ENCODE results near the gene ANKLE1.

ANKLE1 gene

DNA sequence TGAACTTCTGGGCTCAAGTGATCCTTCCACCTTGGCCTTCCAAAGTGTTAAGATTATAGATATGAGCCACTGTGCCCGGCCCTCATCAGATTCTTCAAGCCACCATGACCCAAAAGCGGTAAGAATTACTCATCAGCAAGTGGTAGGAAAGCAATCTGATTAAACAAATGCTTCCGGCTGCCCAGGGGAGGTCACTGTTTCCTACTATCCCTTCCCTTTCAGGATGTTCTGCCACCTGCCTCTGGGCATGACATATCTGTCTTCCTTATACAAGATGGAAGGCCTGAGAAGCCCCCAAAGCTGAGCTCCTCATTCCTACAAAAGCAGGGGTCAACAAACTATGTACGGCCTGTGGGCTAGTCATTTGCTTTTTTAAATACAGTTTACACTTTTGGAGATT is 14.6 kb downstream of the ANKLE1 start:
- no peak overlapping the region for H3K27ac ChIP-seq (ENCODE audit: low read depth, low read length, poor library complexity, severe bottlenecking)
- peaks cover 42% of the 10 kb centered on the region for H3K36me3 ChIP-seq (ENCODE audit: insufficient read depth, low read length)
- no peaks in the 10 kb centered on the region for H3F3A ChIP-seq (ENCODE audit: insufficient read depth, low read length)
- no peaks in the 10 kb centered on the region for H4K20me1 ChIP-seq (ENCODE audit: insufficient read depth, low read length)
- no peak for TF ChIP-seq EZH2 (IDR thresholded peaks at IDR 0.05; ENCODE audit: borderline replicate concordance, low read length)
- TF ChIP-seq, protein P1, sequence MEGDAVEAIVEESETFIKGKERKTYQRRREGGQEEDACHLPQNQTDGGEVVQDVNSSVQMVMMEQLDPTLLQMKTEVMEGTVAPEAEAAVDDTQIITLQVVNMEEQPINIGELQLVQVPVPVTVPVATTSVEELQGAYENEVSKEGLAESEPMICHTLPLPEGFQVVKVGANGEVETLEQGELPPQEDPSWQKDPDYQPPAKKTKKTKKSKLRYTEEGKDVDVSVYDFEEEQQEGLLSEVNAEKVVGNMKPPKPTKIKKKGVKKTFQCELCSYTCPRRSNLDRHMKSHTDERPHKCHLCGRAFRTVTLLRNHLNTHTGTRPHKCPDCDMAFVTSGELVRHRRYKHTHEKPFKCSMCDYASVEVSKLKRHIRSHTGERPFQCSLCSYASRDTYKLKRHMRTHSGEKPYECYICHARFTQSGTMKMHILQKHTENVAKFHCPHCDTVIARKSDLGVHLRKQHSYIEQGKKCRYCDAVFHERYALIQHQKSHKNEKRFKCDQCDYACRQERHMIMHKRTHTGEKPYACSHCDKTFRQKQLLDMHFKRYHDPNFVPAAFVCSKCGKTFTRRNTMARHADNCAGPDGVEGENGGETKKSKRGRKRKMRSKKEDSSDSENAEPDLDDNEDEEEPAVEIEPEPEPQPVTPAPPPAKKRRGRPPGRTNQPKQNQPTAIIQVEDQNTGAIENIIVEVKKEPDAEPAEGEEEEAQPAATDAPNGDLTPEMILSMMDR (IDR thresholded peaks at IDR 0.05; ENCODE audit: low read length): no peak
- no peaks in the 10 kb centered on the region for H3K9me3 ChIP-seq (ENCODE audit: low read length)
- no peaks in the 10 kb centered on the region for H3K79me2 ChIP-seq (ENCODE audit: insufficient read depth, low read length)
- H3K4me3 ChIP-seq (ENCODE audit: low read depth, low read length, poor library complexity, severe bottlenecking): no peak overlapping the region
- no peak overlapping the region for H3K4me2 ChIP-seq (ENCODE audit: low read length)
- H2AFZ ChIP-seq (ENCODE audit: low read length): no peak overlapping the region
- peaks cover 24% of the 10 kb centered on the region for H3K4me1 ChIP-seq (ENCODE audit: insufficient read depth, low read length, severe bottlenecking)
- H3K9me2 ChIP-seq (ENCODE audit: low read depth, low read length): no peaks in the 10 kb centered on the region
- H3K9ac ChIP-seq (ENCODE audit: low read length): no peak overlapping the region
- H3K27me3 ChIP-seq (ENCODE audit: insufficient read depth, low read length): no peaks in the 10 kb centered on the region

- TF ChIP-seq, protein P1 (IDR thresholded peaks at IDR 0.05; ENCODE audit: low read length): no peak
- TF ChIP-seq EZH2 (IDR thresholded peaks at IDR 0.05; ENCODE audit: borderline replicate concordance, low read length): no peak
- no peaks in the 10 kb centered on the region for H3F3A ChIP-seq (ENCODE audit: insufficient read depth, low read length)
- no peak overlapping the region for H2AFZ ChIP-seq (ENCODE audit: low read length)
- H3K27ac ChIP-seq (ENCODE audit: low read depth, low read length, poor library complexity, severe bottlenecking): no peak overlapping the region
- H3K9me3 ChIP-seq (ENCODE audit: low read length): no peaks in the 10 kb centered on the region
- peaks cover 43% of the 10 kb centered on the region for H3K36me3 ChIP-seq (ENCODE audit: insufficient read depth, low read length)
- H3K79me2 ChIP-seq (ENCODE audit: insufficient read depth, low read length): no peaks in the 10 kb centered on the region
- no peaks in the 10 kb centered on the region for H3K9me2 ChIP-seq (ENCODE audit: low read depth, low read length)
- H4K20me1 ChIP-seq (ENCODE audit: insufficient read depth, low read length): no peaks in the 10 kb centered on the region
- no peak overlapping the region for H3K4me3 ChIP-seq (ENCODE audit: low read depth, low read length, poor library complexity, severe bottlenecking)
- no peak overlapping the region for H3K4me2 ChIP-seq (ENCODE audit: low read length)
- H3K4me1 ChIP-seq (ENCODE audit: insufficient read depth, low read length, severe bottlenecking): peaks cover 21% of the 10 kb centered on the region
- no peaks in the 10 kb centered on the region for H3K27me3 ChIP-seq (ENCODE audit: insufficient read depth, low read length)
- no peak overlapping the region for H3K9ac ChIP-seq (ENCODE audit: low read length)
These were observed 15.3 kb downstream of the ANKLE1 start for GRCh38 chr19:17296976-17297375.

- Histone ChIP-seq H3K4me1 (ENCODE audit: insufficient read depth, low read length, severe bottlenecking) (peaks cover 22% of the 10 kb centered on the region), H3K79me2 (ENCODE audit: insufficient read depth, low read length) (no peaks in the 10 kb centered on the region), H2AFZ (ENCODE audit: low read length) (no peak overlapping the region), H3K9ac (ENCODE audit: low read length) (no peak overlapping the region), H3K9me3 (ENCODE audit: low read length) (no peaks in the 10 kb centered on the region), H3K9me2 (ENCODE audit: low read depth, low read length) (no peaks in the 10 kb centered on the region), H3K4me2 (ENCODE audit: low read length) (no peak overlapping the region), H3K27me3 (ENCODE audit: insufficient read depth, low read length) (no peaks in the 10 kb centered on the region), H3K36me3 (ENCODE audit: insufficient read depth, low read length) (peaks cover 34% of the 10 kb centered on the region), H3K27ac (ENCODE audit: low read depth, low read length, poor library complexity, severe bottlenecking) (no peak overlapping the region), H4K20me1 (ENCODE audit: insufficient read depth, low read length) (no peaks in the 10 kb centered on the region), H3K4me3 (ENCODE audit: low read depth, low read length, poor library complexity, severe bottlenecking) (no peak overlapping the region), H3F3A (ENCODE audit: insufficient read depth, low read length) (0 out of 2 replicates have a peak, but pooled peaks cover 6% of the 10 kb centered on the region)
- TF ChIP-seq, protein P1 (IDR thresholded peaks at IDR 0.05; ENCODE audit: low read length): no peak
- TF ChIP-seq EZH2 (IDR thresholded peaks at IDR 0.05; ENCODE audit: borderline replicate concordance, low read length): no peak
These were observed 19.4 kb downstream of the ANKLE1 start for GRCh38 chr19:17300992-17301619.

Measured in OCI-LY1 (cell line).